WERI-Rb-1 (cell line): ENCODE data around the gene SEC16B.

Source experiments
- DNase-seq: peaks from one replicate; pipeline ENCODE4 v3.0.0-alpha.2; 2020
- H3K27ac ChIP-seq: fragments of 250-450 bp; sonication (Bioruptor Pico); 2 replicates; pipeline ENCODE4 v1.5.1; 2020; ENCODE audit warnings: mild to moderate bottlenecking, moderate library complexity
- H3K27me3 ChIP-seq: fragments of 250-450 bp; sonication (Bioruptor Pico); 2 replicates; pipeline ENCODE4 v1.5.1; 2021; ENCODE audit warnings: mild to moderate bottlenecking, low read depth, moderate library complexity; ENCODE audit not compliant: insufficient read depth, severe bottlenecking
- H3K36me3 ChIP-seq: fragments of 250-450 bp; sonication (Bioruptor Pico); 2 replicates; pipeline ENCODE4 v1.5.1; 2020; ENCODE audit warnings: mild to moderate bottlenecking, moderate library complexity
- H3K4me3 ChIP-seq: 2 replicates; pipeline ENCODE4 v1.5.1; 2011; ENCODE audit warnings: low read depth, mild to moderate bottlenecking, control low read depth, low read length
- H3K9me3 ChIP-seq: fragments of 250-450 bp; sonication (Bioruptor Pico); 2 replicates; pipeline ENCODE4 v1.5.1; 2021; ENCODE audit warnings: mild to moderate bottlenecking, moderate library complexity; ENCODE audit not compliant: severe bottlenecking
- CTCF ChIP-seq: IDR thresholded peaks from 2 replicates; pipeline ENCODE4 v1.5.1; 2011; ENCODE audit warnings: low read depth, mild to moderate bottlenecking, control low read depth, inconsistent platforms, low read length

SEC16B gene

GRCh38 chr1:177937174-177937770 is 32.6 kb downstream of the SEC16B start:
- H3K36me3 ChIP-seq = no peaks in the 10 kb centered on the region; the same call in 1 of the 2 replicates
- H3K4me3 ChIP-seq = no peak overlapping the region
- no peaks in the 10 kb centered on the region for H3K27me3 ChIP-seq
- no peak overlapping the region for H3K27ac ChIP-seq
- no peaks in the 10 kb centered on the region for H3K9me3 ChIP-seq
- TF ChIP-seq CTCF = no peak
- no peak for DNase-seq

GRCh38 chr1:177935638-177936415 is 34.0 kb downstream of the SEC16B start:
- H3K4me3 ChIP-seq = no peak overlapping the region
- no peaks in the 10 kb centered on the region for H3K36me3 ChIP-seq
- TF ChIP-seq CTCF = no peak
- no peak for DNase-seq
- H3K27ac ChIP-seq = no peak overlapping the region
- H3K27me3 ChIP-seq = no peaks in the 10 kb centered on the region
- H3K9me3 ChIP-seq = no peaks in the 10 kb centered on the region

- Histone ChIP-seq H3K27me3 (no peaks in the 10 kb centered on the region), H3K36me3 (no peaks in the 10 kb centered on the region), H3K9me3 (no peaks in the 10 kb centered on the region), H3K4me3 (no peak overlapping the region), H3K27ac (no peak overlapping the region)
- DNase-seq = no peak
- no peak for TF ChIP-seq CTCF
Measured at GRCh38 chr1:177934927-177935326, 34.9 kb downstream of the SEC16B start.

GRCh38 chr1:177934461-177934860 is 35.4 kb downstream of the SEC16B start:
- no peak for TF ChIP-seq CTCF
- H3K27me3 ChIP-seq = no peaks in the 10 kb centered on the region
- H3K36me3 ChIP-seq = no peaks in the 10 kb centered on the region
- no peaks in the 10 kb centered on the region for H3K9me3 ChIP-seq
- no peak overlapping the region for H3K27ac ChIP-seq
- no peak for DNase-seq
- H3K4me3 ChIP-seq = no peak overlapping the region

DNA sequence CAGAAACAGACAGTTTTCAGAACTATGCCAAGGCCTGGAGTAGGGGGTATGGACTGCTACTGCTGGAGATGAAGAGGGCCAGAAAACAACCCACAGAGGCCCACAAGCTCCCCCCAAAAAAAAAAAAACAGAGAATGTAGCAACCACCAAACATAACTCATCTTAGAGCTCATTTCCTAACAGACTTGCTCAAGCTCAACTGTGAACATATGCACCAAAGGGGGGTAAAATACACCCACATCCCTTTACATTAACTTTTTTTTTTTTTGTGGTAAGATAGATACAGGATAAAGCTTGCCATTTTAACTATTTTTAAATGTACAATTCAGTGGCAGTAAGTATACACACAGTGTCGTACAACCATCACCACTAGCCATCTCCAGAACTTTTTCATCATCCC is 36.0 kb downstream of the SEC16B start:
- Histone ChIP-seq H3K27ac (no peak overlapping the region), H3K4me3 (no peak overlapping the region), H3K27me3 (no peaks in the 10 kb centered on the region), H3K36me3 (no peaks in the 10 kb centered on the region), H3K9me3 (no peaks in the 10 kb centered on the region)
- DNase-seq = no peak
- TF ChIP-seq CTCF = no peak

DNA sequence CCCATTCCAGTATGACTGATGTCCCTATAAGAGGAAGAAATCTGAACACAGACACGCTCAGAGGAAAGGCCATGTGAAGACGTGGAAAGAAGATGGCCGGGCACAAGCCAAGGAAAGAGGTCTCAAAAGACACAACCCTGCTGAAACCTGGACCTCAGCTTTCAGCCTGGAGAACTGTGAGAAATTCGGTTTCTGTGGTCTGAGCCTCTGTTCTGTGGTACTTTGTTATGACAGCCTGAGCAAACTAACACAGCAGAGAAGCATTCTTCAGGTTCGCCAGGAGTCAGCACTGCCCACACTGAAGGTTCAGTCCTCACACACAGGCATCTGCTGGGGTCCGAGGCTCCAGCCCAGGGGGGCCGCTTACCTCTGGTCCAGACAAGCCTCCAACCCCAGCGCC is 37.7 kb downstream of the SEC16B start:
- no peak overlapping the region for H3K27ac ChIP-seq
- TF ChIP-seq CTCF = no peak
- DNase-seq = no peak
- no peaks in the 10 kb centered on the region for H3K36me3 ChIP-seq
- no peaks in the 10 kb centered on the region for H3K27me3 ChIP-seq
- H3K9me3 ChIP-seq = no peaks in the 10 kb centered on the region
- no peak overlapping the region for H3K4me3 ChIP-seq
